Mesenteric fat pad (tissue), 1 donor: ENCODE measurements around the gene TCEAL4. TPM values are rescaled to one million over a fixed set of nuclear protein-coding genes. Genes with fewer than 3 reads are reported as not detected.

Source experiments
- total RNA-seq: library from RNA; stranded (reverse); fragmentation: NEBNext Ultra II Directional; extraction: Animal tissue kit (Norgen Biotek cat#: 25700); gene quantifications from one replicate; pipeline ENCODE4 v1.2.1, GENCODE V29; 2021
- donor health status: DM: yes; HTN: yes; CAD: no.

The TCEAL4 gene
- total RNA-seq, 1 donor from 2014 or later: 68.1 TPM

Other genes starting within 250 kb of the TCEAL4 start
- 48.1 TPM for gene TCEAL9, start 229.0 kb upstream of the TCEAL4 start, total RNA-seq
- gene BEX3, start 209.0 kb upstream of the TCEAL4 start, total RNA-seq: 63.9 TPM
- not detected for gene RAB40A, start 66.0 kb upstream of the TCEAL4 start, total RNA-seq
- 21.4 TPM for gene TCEAL3, start 22.4 kb downstream of the TCEAL4 start, total RNA-seq
- 22.3 TPM for gene TCEAL1, start 43.5 kb downstream of the TCEAL4 start, total RNA-seq
- 268 TPM for gene MORF4L2, start 101.2 kb downstream of the TCEAL4 start, total RNA-seq
- not detected for gene TMEM31, start 125.4 kb downstream of the TCEAL4 start, total RNA-seq
- 0.26 TPM for gene PLP1, start 191.3 kb downstream of the TCEAL4 start, total RNA-seq
- gene RAB9B, start 246.7 kb downstream of the TCEAL4 start, total RNA-seq: 0.74 TPM